Hematopoietic multipotent progenitor cell treated with erythropoietin and hydrocortisone succinate and interleukin-3 and kit ligand, for 17 days (in vitro differentiated cells): ENCODE measurements around the gene HOXC10.

ENCODE experiments used
- DNase-seq: peaks from one replicate; pipeline ENCODE4 v3.0.0-alpha.2; 2015; ENCODE audit warnings: low spot score

The HOXC10 gene

GRCh38 chr12:53950789-53951576 lies 34.0 kb upstream of the HOXC10 start:
- no peak for DNase-seq

- no peak for DNase-seq
Observed at GRCh38 chr12:53951577-53952334, 33.2 kb upstream of the HOXC10 start.

GRCh38 chr12:53952335-53952694 lies 32.6 kb upstream of the HOXC10 start:
- no peak for DNase-seq

- no peak for DNase-seq
Observed at GRCh38 chr12:53952871-53953734, 31.8 kb upstream of the HOXC10 start.

- DNase-seq: no peak
Observed at GRCh38 chr12:53953831-53954693, 30.9 kb upstream of the HOXC10 start.

GRCh38 chr12:53954694-53955035 lies 30.3 kb upstream of the HOXC10 start, which contains the start of gene HOXC12:
TSS of gene HOXC12 (plus strand) at chr12:53954903. CDS start at chr12:53954930, 27 bp downstream.
- DNase-seq: no peak

GRCh38 chr12:53955036-53955775 lies 29.7 kb upstream of the HOXC10 start:
- no peak for DNase-seq

- DNase-seq: no peak
Observed at GRCh38 chr12:53955776-53956250, 29.1 kb upstream of the HOXC10 start.

- no peak for DNase-seq
Observed at GRCh38 chr12:53956251-53956887, 28.6 kb upstream of the HOXC10 start.

GRCh38 chr12:53956914-53957536 lies 27.9 kb upstream of the HOXC10 start:
- no peak for DNase-seq

GRCh38 chr12:53958128-53958527 lies 26.8 kb upstream of the HOXC10 start:
- DNase-seq: no peak

GRCh38 chr12:53959314-53959713 lies 25.6 kb upstream of the HOXC10 start:
- DNase-seq: no peak

GRCh38 chr12:53960187-53961024 lies 24.5 kb upstream of the HOXC10 start:
- no peak for DNase-seq

GRCh38 chr12:53961025-53961761 lies 23.8 kb upstream of the HOXC10 start:
- DNase-seq: no peak

GRCh38 chr12:53963005-53963404 lies 21.9 kb upstream of the HOXC10 start:
- DNase-seq: no peak

GRCh38 chr12:53963434-53964314 lies 21.3 kb upstream of the HOXC10 start:
- DNase-seq: no peak

GRCh38 chr12:53964315-53964713 lies 20.6 kb upstream of the HOXC10 start:
- DNase-seq: no peak
